GM19239 (cell line): ENCODE measurements around the gene VRK2.

ENCODE experiments used
- DNase-seq: peaks from one replicate; pipeline ENCODE4 v3.0.0; 2011; ENCODE audit warnings: low spot score; ENCODE audit not compliant: insufficient read length
- FAIRE-seq: peaks from 2 replicates; lab custom pipeline; 2011; peaks lifted over from hg19 to GRCh38; lab: Jason Lieb, UNC

The VRK2 gene

GRCh38 chr2:58207189-58207588 is 160.6 kb downstream of the VRK2 start:
- DNase-seq (no peak), FAIRE-seq (no peak)
